NK-92 treated with Interleukin-12 subunit alpha and Interleukin-12 subunit beta, amount 100 ng/mL, for 24 hours (cell line): ENCODE results near the gene ETFA.
A peak's percentile ranks its signal among the peaks of the same experiment; 100 is the strongest.
"Not testable (repeated sequence)": the region's sequence is repeated elsewhere in the genome, so short reads cannot be mapped to it uniquely, and the experiment has no call there.

Source experiments
- DNase-seq: peaks from one replicate; lab custom pipeline; 2025; lab: John Stamatoyannopoulos, UW

The ETFA gene

DNA sequence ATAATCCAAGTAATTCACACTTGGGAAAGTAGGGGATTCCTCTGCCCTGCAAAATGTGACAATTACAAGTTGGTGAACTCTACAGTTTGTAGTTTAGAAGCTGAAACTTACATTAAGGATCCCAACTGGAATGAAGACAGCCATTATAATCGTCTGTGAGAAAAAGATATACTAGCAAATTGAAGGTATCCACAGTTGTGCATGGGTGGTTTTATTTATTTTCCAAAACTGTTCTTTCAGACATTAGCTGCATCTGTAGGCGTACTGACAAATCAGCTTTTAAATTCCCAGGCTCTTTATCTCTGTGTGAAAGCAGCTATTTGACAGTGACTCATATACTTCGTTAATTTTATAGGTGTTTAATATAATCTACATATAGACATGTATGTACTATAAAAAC lies 12.8 kb upstream of the ETFA start:
- no peak for DNase-seq

GRCh38 chr15:76321602-76322001 lies 10.3 kb upstream of the ETFA start:
- DNase-seq, result no peak

DNA sequence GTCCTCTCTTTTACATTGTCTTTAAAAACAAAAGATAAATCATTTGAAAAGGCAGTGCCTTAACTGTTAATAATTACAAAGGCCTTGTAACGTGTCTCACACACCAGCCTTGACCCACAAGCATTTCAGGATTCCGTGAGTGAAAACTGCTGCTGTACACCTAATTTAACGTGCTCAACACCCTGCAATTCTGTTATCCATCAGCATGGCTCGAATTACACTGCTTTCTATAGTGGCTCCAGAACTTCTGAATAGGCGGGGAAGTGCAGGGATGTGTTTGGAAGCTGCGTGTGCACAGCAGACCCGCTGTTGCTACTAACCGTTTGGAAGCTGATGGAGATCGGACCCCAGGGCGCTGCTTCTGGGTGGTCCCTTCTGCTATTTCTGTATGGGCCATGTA lies 9.9 kb upstream of the ETFA start:
- no peak for DNase-seq

DNA sequence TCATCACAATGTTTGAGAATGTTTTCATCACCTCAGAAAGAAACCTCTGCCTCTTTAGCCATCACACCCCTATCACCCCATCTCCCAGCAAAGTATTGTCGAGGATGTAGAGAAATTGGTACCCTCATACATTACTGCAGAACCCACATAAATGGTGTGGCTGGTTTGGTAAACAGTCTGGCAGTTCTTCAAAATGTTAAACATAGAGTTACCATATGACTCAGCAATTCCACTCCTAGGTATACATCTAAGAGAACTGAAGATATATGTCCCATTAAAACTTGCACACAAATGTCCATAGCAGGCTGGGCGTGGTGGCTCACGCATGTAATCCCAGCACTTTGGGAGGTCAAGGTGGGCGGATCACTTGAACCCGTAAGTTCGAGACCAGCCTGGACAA lies 8.7 kb upstream of the ETFA start:
- DNase-seq, result no peak

DNA sequence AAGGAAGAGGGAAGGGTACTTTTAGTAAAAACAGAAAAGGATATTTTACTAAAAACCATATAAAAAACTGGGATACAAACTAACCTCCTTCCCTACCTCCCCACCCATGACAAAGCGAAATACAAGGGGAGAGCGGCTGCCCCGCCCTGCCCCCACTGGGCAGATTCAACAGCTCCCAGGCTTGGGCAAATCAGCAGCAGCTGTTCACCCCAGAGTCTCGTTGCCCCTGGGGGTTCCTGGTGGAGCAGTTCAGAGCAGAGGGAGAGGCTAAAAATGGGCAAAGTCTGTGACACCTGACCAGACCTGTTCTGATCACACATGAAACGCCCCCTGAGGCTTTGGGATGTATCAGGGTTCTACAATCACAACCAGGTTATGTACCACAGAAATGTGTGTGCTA lies 2.5 kb upstream of the ETFA start:
- no peak for DNase-seq

GRCh38 chr15:76313175-76313567 lies 1.9 kb upstream of the ETFA start:
- DNase-seq, result not testable (repeated sequence)

- DNase-seq, result no peak
Observed at GRCh38 chr15:76312540-76313174, 1.4 kb upstream of the ETFA start.

GRCh38 chr15:76310475-76311099 lies 682 bp downstream of the ETFA start:
- DNase-seq, result no peak

DNA sequence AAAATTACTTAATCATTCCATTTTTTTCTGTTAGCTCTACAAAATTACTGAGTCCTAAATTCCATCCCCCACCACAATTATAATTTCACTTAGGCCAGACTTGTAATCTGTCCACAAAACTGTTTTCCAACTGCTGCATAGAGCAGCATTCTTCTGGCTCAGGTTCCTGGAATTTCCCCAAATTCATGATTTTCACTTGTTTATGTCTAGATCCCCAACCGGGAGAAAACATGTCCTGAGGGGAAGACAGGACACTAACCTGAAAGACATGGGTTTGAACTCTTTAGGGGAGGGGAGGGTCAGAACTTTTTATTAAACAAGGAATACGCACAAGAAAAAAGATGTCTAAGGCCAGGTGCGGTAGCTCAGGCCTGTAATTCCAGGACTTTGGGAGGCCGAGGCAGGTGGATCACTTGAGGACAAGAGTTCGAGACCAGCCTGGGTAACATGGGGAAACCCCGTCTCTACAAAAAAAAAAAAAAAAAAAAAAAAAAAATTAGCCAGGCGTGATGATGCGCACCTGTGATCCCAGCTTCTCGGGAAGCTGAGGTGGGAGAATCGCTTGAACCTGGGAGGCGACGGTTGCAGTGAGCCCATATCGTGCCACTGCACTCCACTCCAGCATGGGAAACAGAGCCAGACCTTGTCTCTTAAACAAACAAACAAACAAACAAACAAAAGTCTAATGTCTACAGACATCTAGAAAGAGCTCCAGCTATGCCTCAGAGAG lies 1.5 kb downstream of the ETFA start:
- DNase-seq, result no peak

DNA sequence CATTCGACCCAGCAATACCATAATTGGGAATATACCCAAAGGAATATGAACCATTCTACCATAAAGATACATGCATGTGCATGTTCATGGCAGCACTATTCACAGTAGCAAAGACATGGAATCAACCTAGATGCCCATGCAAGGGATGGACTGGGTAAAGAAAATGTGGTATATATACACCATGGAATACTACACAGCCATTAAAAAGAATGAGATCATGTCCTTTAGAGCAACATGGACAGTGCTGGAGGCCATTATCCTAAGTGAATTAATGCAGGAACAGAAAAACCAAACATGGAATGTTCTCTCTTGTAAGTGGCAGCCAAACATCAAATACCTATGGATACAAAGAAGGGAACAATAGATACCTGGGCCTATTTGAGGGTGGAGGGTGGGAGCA lies 7.4 kb downstream of the ETFA start:
- no peak for DNase-seq

- DNase-seq, result no peak
Observed at GRCh38 chr15:76299786-76300185, 11.5 kb downstream of the ETFA start.

DNA sequence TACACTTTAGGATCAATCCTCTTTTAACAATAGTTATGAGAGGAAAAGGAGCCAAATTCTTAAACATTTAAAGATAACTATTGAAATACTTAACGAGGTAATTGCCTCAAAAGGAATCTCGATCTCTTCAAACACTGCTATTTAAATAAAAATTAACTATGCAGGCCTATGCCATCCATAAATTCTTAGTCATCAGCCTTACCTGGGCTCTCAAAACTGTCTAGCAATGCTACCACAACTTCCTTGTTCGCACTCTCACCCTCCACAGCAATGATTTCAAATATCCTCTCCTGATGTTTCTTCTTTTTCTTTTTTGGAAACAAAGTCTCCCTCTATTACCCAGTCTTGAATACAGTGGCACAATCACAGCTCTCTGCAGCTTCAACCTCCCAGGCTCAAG lies 12.3 kb downstream of the ETFA start:
- DNase-seq, result no peak

- not testable (repeated sequence) for DNase-seq
Observed at GRCh38 chr15:76297951-76298350, 13.3 kb downstream of the ETFA start.

- DNase-seq, result no peak
Observed at GRCh38 chr15:76296849-76297248, 14.4 kb downstream of the ETFA start.

- not testable (repeated sequence) for DNase-seq
Observed at GRCh38 chr15:76294463-76294862, 16.8 kb downstream of the ETFA start.

DNA sequence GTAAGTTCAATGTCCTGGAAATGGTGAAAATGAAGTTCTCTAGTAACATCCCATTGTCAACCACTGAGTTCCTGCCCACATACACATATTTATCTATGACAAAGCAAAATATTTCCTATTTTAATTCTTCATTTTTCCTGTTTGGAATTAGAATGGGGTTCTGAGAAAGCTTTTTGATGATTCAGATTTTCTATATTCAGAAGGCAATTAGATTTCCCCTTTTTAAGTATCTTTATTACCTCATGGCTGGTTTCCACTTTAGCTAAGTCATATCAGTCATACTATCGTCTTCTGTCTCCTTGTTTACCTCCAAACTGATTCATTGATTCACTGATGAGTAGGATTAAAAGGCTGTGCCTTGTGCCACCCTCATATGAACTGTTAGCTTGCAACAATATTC lies 17.9 kb downstream of the ETFA start:
- no peak for DNase-seq

DNA sequence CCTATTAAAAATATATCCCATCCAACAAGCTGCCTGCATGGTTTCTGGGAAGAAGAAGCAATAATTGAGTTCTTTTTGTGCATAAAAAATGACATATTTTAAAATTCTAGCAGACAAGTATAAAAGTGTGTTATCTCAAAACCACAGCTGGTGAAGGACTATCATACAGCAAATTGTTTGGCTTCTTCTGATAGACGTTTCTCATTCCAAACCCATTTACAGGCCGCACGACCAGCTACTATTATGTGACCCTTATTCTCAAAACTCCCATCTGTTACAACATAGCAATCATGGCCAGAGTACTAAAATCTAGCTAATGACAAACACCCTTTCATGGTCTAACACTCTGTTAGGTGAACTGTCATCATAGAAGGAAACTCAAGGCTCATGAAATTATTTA lies 21.7 kb downstream of the ETFA start:
- no peak for DNase-seq

GRCh38 chr15:76286271-76286879 lies 24.9 kb downstream of the ETFA start:
- DNase-seq, result peak; percentile 6

- no peak for DNase-seq
Observed at GRCh38 chr15:76285241-76285825, 25.9 kb downstream of the ETFA start.

- DNase-seq, result no peak
Observed at GRCh38 chr15:76282465-76282864, 28.8 kb downstream of the ETFA start.

DNA sequence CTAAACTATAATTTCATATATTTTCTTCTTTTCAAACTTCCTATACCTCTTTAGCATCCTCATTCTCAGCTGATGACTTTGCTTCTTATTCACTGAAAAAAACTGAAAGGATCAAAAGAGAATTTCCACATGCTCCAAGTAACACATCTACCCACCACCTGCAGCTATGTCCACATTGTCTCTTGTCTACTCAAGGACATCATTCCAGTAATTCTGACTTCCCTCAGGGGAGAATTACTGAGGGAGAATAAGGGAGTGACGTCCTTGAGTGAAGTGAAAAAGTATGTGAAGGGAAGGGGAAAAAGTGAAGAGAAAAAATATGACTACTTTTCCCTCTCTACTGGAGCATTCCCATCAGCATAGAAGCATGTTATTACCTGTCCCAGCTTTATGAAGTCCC lies 32.6 kb downstream of the ETFA start:
- no peak for DNase-seq

- no peak for DNase-seq
Observed at GRCh38 chr15:76274821-76275220, 36.4 kb downstream of the ETFA start.

GRCh38 chr15:76274226-76274625 lies 37.0 kb downstream of the ETFA start:
- DNase-seq, result no peak
